ENCODE data around the gene TMEM107.

The TMEM107 gene

GRCh38 chr17:8162233-8162996, 13.8 kb downstream of the TMEM107 start, which contains the start of gene VAMP2:
Gene VAMP2 (minus strand): TSS chr17:8162948. CDS start chr17:8162879, 69 bp downstream.
- peak; percentile 79 for DNase-seq (ENCODE audit: low spot score)

DNA sequence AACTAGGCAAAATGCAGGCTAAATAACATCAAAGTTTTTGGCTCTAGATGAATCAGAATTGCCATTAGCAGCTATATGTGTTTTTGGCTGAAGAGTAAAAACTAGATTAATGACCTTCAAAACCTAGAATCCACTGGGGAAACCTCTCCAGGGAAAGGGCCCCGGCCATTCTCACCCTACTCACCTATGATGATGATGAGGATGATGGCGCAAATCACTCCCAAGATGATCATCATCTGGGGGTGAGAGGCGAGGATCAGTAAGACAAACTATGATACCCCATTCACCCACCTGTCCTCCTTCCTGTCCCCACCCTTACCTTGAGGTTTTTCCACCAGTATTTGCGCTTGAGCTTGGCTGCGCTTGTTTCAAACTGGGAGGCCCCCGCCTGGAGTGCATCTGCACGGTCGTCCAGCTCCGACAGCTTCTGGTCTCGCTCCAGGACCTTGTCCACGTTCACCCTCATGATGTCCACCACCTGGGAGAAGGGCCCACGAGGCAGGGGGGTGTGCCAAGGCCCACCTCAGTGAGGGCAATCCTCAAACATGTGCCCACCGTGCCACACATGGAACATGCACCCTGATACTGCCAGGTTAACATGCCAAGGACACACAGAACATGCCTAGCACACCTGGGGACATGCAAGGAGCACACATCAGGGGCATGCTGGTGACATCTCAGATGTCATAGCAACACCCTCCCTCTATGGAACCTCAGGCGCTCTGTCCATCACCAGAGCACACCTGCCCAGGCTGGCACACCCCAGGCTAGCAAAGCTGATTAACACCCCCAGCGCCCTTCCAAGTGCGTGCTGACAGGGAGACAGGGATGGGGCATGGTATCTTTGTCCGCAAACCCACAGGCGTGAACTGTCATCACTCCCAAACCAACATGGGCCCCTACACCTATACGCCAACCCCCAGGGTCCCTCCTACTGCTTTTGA, 14.6 kb downstream of the TMEM107 start:
- no peak for DNase-seq (ENCODE audit: low spot score)

GRCh38 chr17:8160741-8161221, 15.4 kb downstream of the TMEM107 start:
- no peak for DNase-seq (ENCODE audit: low spot score)

DNA sequence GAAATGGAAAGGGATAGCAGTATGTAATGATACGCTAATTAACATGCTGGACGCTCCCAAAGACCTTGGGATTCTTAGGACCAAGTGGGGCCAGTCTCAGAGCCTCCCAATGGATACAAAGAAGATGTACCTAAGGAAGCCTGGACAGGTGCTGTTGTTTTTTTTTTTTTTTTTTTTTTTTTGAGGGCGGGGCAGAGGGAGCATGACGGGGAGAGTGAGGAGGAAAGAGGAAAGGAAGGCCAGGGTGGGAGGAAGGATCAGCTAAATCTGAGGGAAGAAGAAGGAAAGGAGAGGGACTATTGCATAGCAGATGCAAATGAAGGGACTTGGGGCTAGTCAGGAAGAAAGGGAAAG, 16.0 kb downstream of the TMEM107 start:
- no peak for DNase-seq (ENCODE audit: low spot score)

GRCh38 chr17:8159459-8160223, 16.5 kb downstream of the TMEM107 start:
- DNase-seq (ENCODE audit: low spot score) = no peak

DNA sequence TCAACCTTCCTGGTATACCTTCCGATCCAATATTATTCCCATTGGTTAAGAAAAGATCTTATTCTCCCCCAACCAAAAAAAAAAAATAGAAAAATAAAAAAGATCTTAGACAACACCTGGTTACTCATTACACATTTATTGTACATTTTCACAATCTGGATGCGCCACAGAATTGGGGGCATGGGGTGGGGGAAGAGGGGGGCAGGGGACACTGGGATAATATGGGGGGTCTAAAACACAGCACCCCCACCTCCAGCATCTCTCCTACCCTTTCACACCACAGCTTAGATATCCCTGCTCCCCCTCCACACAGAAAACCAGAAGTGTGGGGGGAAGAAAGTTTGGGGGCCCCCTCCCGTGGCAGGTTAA, 17.2 kb downstream of the TMEM107 start:
- DNase-seq (ENCODE audit: low spot score) = no peak

DNA sequence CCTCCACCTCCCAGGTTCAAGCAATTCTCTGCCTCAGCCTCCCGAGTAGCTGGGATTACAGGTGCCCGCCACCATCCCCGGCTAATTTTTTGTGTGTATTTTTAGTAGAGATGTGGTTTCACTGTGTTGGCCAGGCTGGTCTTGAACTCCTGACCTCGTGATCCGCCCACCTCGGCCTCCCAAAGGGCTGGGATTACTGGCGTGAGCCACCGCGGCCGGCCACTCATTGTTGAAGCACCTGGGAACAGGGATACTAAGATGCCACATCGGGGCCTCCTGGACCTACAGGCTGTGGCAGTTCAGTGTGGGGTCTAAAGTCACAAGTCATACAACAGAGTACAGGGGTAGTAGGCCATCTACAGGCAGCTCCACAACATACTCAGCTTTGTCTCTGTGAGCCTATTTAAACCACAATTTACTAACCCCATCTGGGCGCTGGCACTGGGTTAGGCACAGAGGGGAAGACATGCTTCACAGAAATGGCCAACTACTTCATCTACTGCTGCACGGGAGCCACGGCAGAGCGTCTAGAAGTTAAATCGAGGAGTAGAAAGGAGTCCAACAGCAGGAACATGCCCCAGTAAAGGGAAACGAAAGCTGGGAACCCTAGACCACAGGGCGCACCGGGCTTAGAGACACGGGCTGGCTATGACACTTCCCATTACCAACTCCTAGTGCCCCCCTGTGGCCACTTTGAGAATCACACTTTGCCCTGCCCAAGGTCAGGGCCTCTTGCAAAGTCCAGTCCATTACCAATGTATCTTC, 17.7 kb downstream of the TMEM107 start:
- DNase-seq (ENCODE audit: low spot score) = peak; percentile 88

DNA sequence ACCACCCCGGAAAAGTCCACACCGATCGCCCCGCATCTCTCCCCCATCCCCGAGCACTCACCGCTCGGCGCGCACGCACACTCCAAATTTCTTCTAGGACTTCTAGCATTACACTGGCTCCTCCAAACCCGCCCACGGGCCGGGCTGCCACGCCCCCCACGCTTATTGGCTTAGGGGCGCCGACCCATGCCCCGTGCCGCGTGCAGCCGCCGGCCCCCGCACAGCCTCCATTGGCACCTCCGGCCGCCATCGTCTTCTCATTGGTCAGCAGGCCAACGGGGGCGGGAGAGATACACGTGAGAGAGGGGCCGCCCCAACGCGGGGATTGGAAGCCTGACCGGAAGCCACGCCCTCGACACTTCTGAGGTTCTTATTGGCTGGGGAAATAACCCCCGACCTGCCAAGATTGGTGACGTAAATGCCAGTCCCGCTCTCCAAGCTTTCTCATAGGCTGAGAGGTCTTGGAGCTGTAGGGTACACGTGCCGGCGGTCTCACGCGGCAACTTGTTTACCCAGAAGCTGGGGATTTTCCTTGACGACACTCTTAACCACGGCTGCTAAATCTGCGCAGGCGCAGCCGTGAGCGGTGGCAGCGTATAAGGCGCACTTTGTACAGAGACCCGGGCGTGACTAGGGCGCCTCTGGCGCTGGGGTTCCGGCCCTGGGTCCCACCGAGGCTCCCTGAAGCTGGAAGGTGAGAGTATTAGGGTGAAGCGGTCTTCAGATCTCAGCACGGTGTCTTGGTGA, 19.8 kb downstream of the TMEM107 start:
- peak; percentile 100 for DNase-seq (ENCODE audit: low spot score)

DNA sequence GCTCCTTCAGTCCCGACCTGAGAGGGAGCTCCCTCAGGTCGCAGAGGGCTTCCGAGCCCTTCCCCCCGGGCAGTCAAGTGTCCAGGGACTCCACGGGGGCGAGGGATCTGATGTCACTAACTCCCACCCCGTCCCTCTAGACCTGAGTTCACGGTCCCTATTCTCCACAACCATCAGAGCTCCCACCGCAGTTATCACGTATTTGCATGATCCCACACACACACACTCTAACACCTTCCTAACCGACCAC, 20.3 kb downstream of the TMEM107 start:
- DNase-seq (ENCODE audit: low spot score) = no peak

DNA sequence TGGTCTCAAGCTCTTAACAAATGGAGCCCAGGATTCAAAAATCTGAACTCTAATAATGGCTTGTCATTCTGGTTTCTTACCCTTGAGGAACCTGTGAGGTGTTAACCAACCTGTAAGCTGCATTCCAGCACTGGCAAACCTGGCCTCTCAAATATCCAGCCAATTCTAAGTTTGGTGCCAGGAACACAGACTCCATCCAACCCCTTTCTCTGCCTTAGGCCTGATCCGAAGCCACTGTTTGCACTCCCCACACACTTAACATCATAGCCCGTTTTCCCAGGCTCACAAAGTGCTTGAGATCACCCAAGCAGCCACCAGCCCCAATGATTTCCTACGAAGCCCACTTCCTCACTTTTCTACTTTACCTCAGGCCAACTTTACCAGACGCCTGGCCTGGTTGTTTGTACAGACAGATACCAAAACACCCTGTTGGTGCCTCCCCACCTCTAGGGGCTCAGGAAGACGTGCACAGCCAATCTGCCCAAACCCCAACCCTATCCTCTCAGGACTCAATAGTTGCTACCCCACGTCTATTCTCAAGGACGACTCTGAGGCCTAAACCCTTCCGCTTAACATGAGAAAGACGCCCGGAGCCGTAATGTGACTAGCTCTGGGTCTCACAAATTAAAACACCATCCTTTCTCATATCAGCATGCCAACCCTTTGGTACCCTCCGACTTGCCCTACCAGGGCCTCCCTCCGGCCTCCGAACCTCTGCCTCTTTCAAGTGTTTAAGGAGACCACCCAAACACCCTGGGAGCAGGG, 20.8 kb downstream of the TMEM107 start:
- no peak for DNase-seq (ENCODE audit: low spot score)

DNA sequence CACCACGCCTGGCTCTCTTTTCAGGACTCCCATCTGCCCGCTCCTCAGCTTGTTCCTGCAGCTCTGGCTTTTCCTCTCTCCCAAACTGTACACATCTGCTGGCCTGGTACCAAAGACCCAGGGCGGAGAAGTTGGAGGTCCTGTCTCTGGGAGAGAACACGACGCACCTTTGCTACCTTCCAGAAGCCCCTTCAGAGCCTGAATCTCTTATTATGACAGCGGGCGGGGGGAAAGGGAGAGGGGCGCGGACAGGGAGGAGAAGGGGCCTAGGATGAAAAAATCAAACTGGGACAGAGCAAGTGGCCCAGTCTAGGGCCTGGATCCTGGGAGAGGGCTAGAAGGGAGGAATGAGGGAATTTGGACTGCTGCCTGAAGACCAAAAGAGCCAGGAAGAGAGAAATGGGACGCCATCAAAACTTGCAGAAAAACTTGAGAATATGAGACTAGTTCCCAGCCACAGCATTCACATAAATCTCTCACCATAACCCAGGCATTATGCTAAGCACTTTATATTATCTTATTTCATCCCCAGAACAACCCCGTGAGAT, 21.5 kb downstream of the TMEM107 start:
- DNase-seq (ENCODE audit: low spot score) = no peak

DNA sequence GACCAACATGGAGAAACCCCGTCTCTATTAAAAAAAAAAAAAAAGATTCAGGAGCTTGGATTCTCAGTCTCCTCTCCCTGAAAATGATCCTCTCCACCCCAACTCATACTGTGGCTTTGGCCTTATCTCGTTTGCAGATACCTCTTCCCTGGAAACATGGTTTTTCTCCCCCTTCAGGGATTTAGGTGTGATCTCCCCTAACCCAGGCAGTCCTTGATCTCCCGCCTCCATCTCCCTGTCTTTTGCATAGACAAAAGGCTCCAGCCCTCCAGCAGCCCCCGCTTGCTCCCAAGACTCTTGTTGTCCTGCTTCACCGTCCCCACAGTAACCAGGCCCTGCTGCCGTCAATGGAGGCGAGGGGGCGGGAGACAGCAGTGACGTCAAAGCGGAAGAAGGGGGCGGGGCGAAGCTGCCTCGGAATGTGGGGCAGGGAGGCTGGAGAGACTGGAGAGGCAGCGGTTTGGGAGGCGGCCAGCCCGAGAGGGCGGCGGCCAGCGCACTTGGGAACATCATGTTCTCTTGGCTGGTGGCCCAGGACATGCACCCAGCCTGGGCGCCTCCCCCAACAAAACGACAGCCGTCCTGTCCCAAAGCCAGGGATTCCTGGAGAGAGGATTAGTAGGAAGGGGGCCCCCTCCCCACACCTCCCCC, 22.1 kb downstream of the TMEM107 start:
- DNase-seq (ENCODE audit: low spot score) = peak; percentile 87

DNA sequence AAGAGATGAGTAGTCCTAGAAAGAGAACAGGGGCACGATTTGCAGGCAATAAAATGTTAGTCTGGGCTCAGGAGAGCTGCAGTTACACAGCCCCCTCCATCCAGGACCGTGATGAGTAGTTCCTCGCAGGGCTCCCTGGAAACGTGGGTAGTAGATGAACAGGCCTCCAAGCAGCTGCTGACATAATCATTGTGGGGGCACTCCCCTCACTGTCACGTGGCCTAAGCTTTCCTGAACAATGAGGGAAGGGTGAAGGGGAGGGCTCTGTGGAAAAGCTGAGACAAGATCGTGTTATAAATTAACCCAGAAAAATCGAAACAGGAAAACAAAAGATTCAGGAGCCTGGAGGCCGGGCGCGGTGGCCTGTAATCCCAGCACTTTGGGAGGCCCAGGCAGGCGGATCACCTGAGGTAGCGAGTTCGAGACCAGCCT, 22.6 kb downstream of the TMEM107 start:
- DNase-seq (ENCODE audit: low spot score) = peak; percentile 89

GRCh38 chr17:8153031-8153451, 23.1 kb downstream of the TMEM107 start:
- no peak for DNase-seq (ENCODE audit: low spot score)

GRCh38 chr17:8152112-8152775, 23.9 kb downstream of the TMEM107 start, which contains the start of gene PER1:
Gene PER1 (minus strand): TSS chr17:8152404. CDS start chr17:8150706, 1,698 bp downstream.
- DNase-seq (ENCODE audit: low spot score) = peak; percentile 94

DNA sequence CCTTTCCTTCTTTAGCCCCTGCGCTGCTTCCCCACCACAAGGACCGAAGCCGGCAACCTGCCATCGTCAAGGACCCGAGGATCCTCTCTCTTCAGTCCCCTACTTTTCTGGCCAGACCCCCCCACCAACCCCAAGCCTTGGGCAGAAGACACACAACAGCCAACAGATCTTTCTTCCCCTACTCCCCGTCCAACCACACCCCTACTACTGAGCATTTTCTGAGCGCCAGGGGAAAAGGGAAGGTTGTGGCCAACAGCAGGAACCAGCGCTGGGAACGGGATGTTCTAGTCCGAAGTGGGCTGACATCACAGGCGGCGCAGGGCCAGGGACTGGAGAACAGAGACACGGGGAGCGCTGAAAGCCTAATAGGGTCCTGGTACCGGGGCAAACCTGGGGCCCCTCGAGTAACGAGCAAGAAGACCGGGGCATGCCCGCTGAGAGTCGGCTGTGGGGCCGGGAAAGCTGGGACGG, 24.5 kb downstream of the TMEM107 start:
- DNase-seq (ENCODE audit: low spot score) = peak; percentile 64

DNA sequence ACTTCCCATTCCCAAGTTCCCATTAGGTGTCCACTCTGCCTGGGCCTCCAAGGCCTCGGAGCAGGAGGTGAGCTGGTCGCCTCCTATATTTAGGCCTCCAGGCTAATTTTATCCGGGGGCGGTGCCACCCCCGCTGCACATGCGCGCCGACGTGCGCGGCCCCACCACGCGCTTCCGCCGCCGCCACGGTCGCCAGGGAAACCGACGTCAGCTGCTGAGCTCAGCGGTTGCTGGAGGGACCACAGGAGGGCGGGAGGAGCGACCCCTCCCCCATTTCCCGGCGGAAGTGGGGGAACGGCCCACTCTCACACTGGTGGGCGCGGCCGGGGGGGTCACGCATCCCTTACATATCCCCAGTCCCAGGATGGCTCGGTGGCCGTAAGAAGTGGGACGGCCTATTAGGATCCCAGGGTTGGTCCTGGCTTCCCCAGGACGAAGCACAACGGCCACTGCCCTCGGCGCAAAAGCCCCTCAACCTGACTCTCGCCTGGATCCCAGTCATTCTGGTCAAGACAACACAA, 25.0 kb downstream of the TMEM107 start:
- peak; percentile 82 for DNase-seq (ENCODE audit: low spot score)

Data from RKO (cell line).